GM12878 (cell line): ENCODE results near the gene HSPA1B. TPM values are rescaled to one million over a fixed set of nuclear protein-coding genes. Genes with fewer than 3 reads are reported as not detected.

ENCODE experiments used
- CBX3 ChIP-seq: fragments of 200-600 bp; sonication (generic); IDR thresholded peaks from 2 replicates; pipeline ENCODE4 v1.6.1; 2016; ENCODE audit warnings: low read depth, borderline replicate concordance
- CTCF ChIP-seq, 3 experiments: IDR thresholded peaks in 2 of 3; conservative IDR thresholded peaks in 1 of 3; 2 replicates each; pipeline ENCODE4 v1.5.1; 2011; ENCODE audit warnings: low read depth in 3 of 3, low read length in 3 of 3, mild to moderate bottlenecking in 3 of 3, control low read depth in 2 of 3, moderate library complexity in 2 of 3, inconsistent platforms in 1 of 3, mixed read lengths in 1 of 3; ENCODE audit not compliant: control insufficient read depth in 2 of 3, insufficient read depth in 1 of 3; ENCODE audit errors: extremely low read depth in 1 of 3
- E2F4 ChIP-seq: IDR thresholded peaks from 2 replicates; pipeline ENCODE4 v1.6.1; 2012; ENCODE audit warnings: low read depth, low read length, improper control_type of control experiment
- FOXK2 ChIP-seq: fragments of 450-650 bp; IDR thresholded peaks from 2 replicates; pipeline ENCODE4 v1.6.1; 2017; ENCODE audit warnings: mild to moderate bottlenecking, moderate library complexity
- IKZF1 ChIP-seq: fragments of 450-650 bp; conservative IDR thresholded peaks from 2 replicates; pipeline ENCODE4 v1.6.1; 2017; ENCODE audit warnings: antibody characterized with exemption, mild to moderate bottlenecking
- IKZF2 ChIP-seq, 2 experiments: fragments of 450-650 bp; IDR thresholded peaks; 2 replicates each; pipeline ENCODE4 v1.6.1; 2017; ENCODE audit warnings: mild to moderate bottlenecking in 2 of 2, moderate library complexity in 2 of 2
- KLF5 ChIP-seq: fragments of 450-650 bp; IDR thresholded peaks from 2 replicates; pipeline ENCODE4 v1.6.1; 2014; ENCODE audit warnings: mild to moderate bottlenecking; ENCODE audit not compliant: partially characterized antibody
- NFXL1 ChIP-seq: fragments of 450-650 bp; IDR thresholded peaks from 2 replicates; pipeline ENCODE4 v1.6.1; 2017; ENCODE audit warnings: antibody characterized with exemption, mild to moderate bottlenecking, borderline replicate concordance
- NR2C1 ChIP-seq: fragments of 450-650 bp; IDR thresholded peaks from 2 replicates; pipeline ENCODE4 v1.6.1; 2017; ENCODE audit warnings: antibody characterized with exemption, mild to moderate bottlenecking, moderate library complexity
- NR2F1 ChIP-seq: fragments of 450-650 bp; conservative IDR thresholded peaks from 2 replicates; pipeline ENCODE4 v1.6.1; 2017; ENCODE audit warnings: mild to moderate bottlenecking
- PAX8 ChIP-seq: fragments of 450-650 bp; IDR thresholded peaks from 2 replicates; pipeline ENCODE4 v1.6.1; 2017; ENCODE audit warnings: mild to moderate bottlenecking, moderate library complexity
- RB1 ChIP-seq: fragments of 450-650 bp; formaldehyde crosslinking; IDR thresholded peaks from 2 replicates; pipeline ENCODE4 v1.6.1; 2017; ENCODE audit warnings: mild to moderate bottlenecking, borderline replicate concordance
- RFX5 ChIP-seq: IDR thresholded peaks from 2 replicates; pipeline ENCODE4 v1.6.1; 2011; ENCODE audit warnings: low read depth, low read length, improper control_type of control experiment
- SKIL ChIP-seq: fragments of 450-650 bp; IDR thresholded peaks from 2 replicates; pipeline ENCODE4 v1.6.1; 2017; ENCODE audit warnings: mild to moderate bottlenecking, low read depth, inconsistent platforms; ENCODE audit not compliant: poor library complexity, severe bottlenecking
- SPI1 ChIP-seq: IDR thresholded peaks from 2 replicates; pipeline ENCODE4 v1.6.1; 2011; ENCODE audit warnings: low read depth, mild to moderate bottlenecking, low read length, moderate library complexity, borderline replicate concordance; ENCODE audit not compliant: insufficient read depth
- USF2 ChIP-seq: IDR thresholded peaks from 2 replicates; pipeline ENCODE4 v1.6.1; 2011; ENCODE audit warnings: low read depth, low read length, improper control_type of control experiment, borderline replicate concordance
- YY1 ChIP-seq: IDR thresholded peaks from 2 replicates; pipeline ENCODE4 v1.6.1; 2011; ENCODE audit warnings: low read depth, mild to moderate bottlenecking, low read length
- ZBTB40 ChIP-seq: fragments of 450-650 bp; IDR thresholded peaks from 2 replicates; pipeline ENCODE4 v1.6.1; 2016; ENCODE audit warnings: mild to moderate bottlenecking, moderate library complexity, borderline replicate concordance
- ZNF217 ChIP-seq: fragments of 450-650 bp; IDR thresholded peaks from 2 replicates; pipeline ENCODE4 v1.6.1; 2017; ENCODE audit warnings: antibody characterized with exemption, mild to moderate bottlenecking
- polyA plus RNA-seq, 11 experiments: library from polyadenylated mRNA; depleted of rRNA in 4 of 11; unstranded in 6 of 11; stranded (reverse) in 5 of 11; fragments of >200 nt; fragmentation: Nextera tagmentation in 4 of 11; fragmentation: Illumina TruSeq in 1 of 11; extraction: Ambion mirVana in 4 of 11; extraction: Trizol in 1 of 11; gene quantifications; 1 replicate in 1 of 11; 2 replicates in 10 of 11; pipeline versions ENCODE4 v1.2.1 to v1.2.3, GENCODE V29; 2011 to 2016; ENCODE audit warnings: inconsistent platforms in 2 of 11, missing spikeins in 2 of 11, low read depth in 1 of 11
- total RNA-seq, 4 experiments: library from RNA; depleted of rRNA in 3 of 4; stranded (reverse); fragments of >200 nt in 3 of 4; fragmentation: Illumina TruSeq in 1 of 4; extraction: Trizol in 1 of 4; gene quantifications; 2 replicates each; pipeline versions ENCODE4 v1.2.1 to v1.2.3, GENCODE V29; 2013 to 2021

Gene HSPA1B
- total and polyA plus RNA-seq, 10 of the 15 experiments (the other 5 are each of a cell fraction or from before 2014, with no cell fraction given): 0.11 to 40.5 (median 12.8) TPM

- TF ChIP-seq E2F4 (no peak), NR2F1 (no peak), IKZF1 (peak; percentile 65), YY1 (0 out of 2 replicates have a peak, but pooled peaks have one; percentile 7), RFX5 (no peak), SKIL (no peak), ZBTB40 (peak; percentile 62; the same call in 1 of the 2 replicates), KLF5 (no peak), IKZF2 (IDR thresholded peaks at IDR 0.05) (peak in 1 of 2 experiments; percentile 27; a peak in 1 of 4 replicates), CTCF (IDR thresholded peaks at IDR 0.05 in 2 of 3, conservative IDR thresholded peaks at IDR 0.05 in 1 of 3; ENCODE audit: control insufficient read depth in 2 of 3, extremely low read depth in 1 of 3, insufficient read depth in 1 of 3, low read depth in 3 of 3, low read length in 3 of 3) (no peak), CBX3 (no peak), FOXK2 (no peak), NFXL1 (no peak), NR2C1 (no peak), PAX8 (no peak), RB1 (no peak; the same call in 1 of the 2 replicates), USF2 (no peak), ZNF217 (no peak), SPI1 (no peak)
Measured at GRCh38 chr6:31815025-31815838, 12.3 kb upstream of the HSPA1B start, which contains the start of the genes HSPA1A and HSPA1L (continued).
